GM12873 (cell line): ENCODE measurements around the gene HK2.

Experiments used
- CTCF ChIP-seq: IDR thresholded peaks from 2 replicates; pipeline ENCODE4 v1.5.1; 2012; ENCODE audit warnings: low read depth, mild to moderate bottlenecking, moderate library complexity, low read length, control low read depth; ENCODE audit not compliant: insufficient read depth; ENCODE audit errors: missing control alignments

The HK2 gene

DNA sequence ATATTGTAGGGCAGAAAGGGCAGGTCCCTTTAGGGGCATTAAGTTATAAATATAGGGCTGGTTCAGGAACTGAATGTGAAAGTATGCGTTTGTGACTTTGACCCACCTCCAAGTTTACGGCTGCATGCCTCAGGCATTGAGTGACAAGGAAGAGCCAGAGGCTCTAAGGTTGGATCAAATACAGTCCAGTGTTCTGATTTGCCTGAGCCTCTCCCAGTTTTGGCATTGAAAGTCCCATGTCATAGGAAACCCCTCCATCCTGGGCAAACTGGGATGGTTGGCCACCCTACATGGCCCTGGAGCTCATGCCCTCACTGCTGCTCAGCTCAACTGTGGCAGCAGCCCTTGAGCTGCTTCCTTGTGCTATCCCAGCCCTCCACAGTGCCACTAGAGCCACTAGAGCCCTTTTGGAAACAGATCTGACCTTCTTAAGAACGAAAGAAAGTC, 29.9 kb downstream of the HK2 start:
- no peak for TF ChIP-seq CTCF

DNA sequence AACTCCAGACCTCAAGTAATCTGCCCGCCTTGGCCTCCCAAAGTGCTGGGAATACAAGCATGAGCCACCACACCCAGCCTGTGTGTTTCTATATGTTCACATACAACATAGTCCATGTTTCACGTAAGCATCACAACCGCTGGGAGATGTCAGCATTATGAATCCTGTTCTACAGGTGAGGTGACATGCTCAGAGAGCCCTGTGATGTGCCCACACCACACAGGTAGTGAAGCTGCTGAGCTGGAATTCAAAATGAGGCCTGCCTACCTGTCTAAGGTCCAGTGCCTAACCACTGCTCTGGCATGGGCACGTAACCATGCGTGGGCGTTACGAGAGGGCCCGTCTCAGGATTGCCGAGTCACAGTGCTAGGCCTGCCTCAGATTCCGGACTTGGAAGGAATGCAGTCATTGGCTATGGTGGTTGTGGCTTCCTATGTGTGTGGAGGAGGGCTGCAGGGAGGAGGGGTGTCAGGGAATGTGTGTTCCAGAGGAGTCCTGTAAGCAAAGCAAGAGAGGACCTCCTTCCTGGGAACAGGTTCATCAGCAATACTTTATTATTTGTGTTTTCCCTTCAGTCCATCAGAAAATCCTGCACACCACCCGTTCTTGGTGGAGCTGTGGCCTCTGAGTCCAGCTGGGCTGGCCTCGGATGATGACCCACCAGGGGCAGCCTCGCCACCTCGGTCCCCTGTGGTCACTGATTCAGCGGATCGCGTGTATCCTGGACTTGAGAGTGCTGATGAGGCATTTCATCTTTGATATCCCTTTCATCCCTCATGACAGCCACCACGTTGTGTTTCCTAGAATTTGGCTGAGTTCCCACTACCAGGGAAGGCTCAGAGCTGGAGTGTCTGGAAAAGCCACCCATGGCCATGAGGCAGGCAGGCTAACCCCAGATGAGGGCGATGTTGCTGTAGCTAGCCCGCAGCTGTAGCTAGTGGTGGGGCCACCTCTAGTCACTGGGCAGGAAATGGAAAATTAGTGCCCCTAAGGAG, 31.1 kb downstream of the HK2 start:
- TF ChIP-seq CTCF, result no peak

- no peak for TF ChIP-seq CTCF
Measured at GRCh38 chr2:74865770-74866674, 32.1 kb downstream of the HK2 start.

- TF ChIP-seq CTCF, result no peak
Measured at GRCh38 chr2:74867841-74868658, 34.1 kb downstream of the HK2 start.

DNA sequence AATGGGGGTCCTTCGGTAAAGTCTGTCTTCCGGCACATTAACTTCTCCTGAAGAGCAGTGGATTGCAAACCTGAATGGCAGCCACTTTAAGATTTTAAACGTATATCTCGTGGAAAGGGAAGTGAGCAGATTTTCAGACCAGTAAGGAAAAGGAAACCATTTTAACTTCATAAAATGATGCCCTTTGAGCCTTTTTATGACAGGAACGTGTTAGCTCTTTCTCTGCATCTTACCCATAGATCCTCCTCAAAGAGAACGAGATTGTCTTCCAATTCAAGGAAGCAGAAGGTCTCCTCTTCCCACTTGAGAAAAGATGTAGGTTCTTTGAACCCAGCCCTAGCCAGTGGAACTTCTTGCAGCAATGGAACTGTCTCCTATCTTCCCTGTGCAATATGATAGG, 35.6 kb downstream of the HK2 start:
- no peak for TF ChIP-seq CTCF

DNA sequence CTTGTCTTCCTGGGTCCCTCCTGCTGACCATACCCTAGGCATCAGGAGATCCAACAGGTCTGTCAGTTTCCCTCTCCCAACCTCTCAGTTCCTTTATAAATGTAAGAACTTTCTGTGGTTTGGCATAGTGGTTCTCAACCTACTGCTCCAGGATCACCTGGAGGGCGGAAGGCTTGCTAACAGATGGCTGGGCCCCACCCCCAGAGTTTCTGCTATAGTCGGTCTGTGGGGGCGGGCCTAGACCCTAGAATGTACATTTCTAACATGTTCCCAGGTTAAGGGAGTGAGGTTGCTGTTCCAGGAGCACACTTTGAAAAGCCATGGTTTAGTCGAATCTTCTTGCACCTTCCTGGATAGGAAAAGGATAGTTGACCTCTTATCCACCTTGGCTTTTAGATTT, 37.0 kb downstream of the HK2 start:
- no peak for TF ChIP-seq CTCF
